GM23248 (cell line): ENCODE data around the gene RBP3. TPM values are rescaled to one million over a fixed set of nuclear protein-coding genes. Genes with fewer than 3 reads are reported as not detected.

Experiments used
- DNase-seq: peaks from one replicate; pipeline ENCODE4 v3.0.0-alpha.2; 2015
- H2AFZ ChIP-seq: fragments of 200-600 bp; sonication (generic); 2 replicates; pipeline ENCODE4 v1.6.1; 2016; ENCODE audit warnings: antibody characterized with exemption
- H3F3A ChIP-seq: fragments of 200-600 bp; sonication (generic); 2 replicates; pipeline ENCODE4 v1.6.1; 2016; ENCODE audit warnings: mild to moderate bottlenecking, antibody characterized with exemption, mixed run types; ENCODE audit not compliant: insufficient read depth
- H3K27ac ChIP-seq: fragments of 200-600 bp; sonication (generic); 2 replicates; pipeline ENCODE4 v1.5.1; 2016; ENCODE audit warnings: mild to moderate bottlenecking
- H3K27me3 ChIP-seq: fragments of 200-600 bp; sonication (generic); replicated peaks from 2 replicates; pipeline ENCODE4 v1.6.1; 2016; ENCODE audit warnings: mild to moderate bottlenecking; ENCODE audit not compliant: insufficient read depth
- H3K36me3 ChIP-seq: fragments of 200-600 bp; sonication (generic); 2 replicates; pipeline ENCODE4 v1.6.1; 2016; ENCODE audit warnings: low read depth, mild to moderate bottlenecking
- H3K4me1 ChIP-seq: fragments of 200-600 bp; sonication (generic); 2 replicates; pipeline ENCODE4 v1.6.1; 2016; ENCODE audit warnings: mild to moderate bottlenecking; ENCODE audit not compliant: insufficient read depth
- H3K4me2 ChIP-seq: fragments of 200-600 bp; sonication (generic); one replicate; pipeline ENCODE4 v1.6.1; 2016; ENCODE audit warnings: mild to moderate bottlenecking; ENCODE audit not compliant: unreplicated experiment
- H3K4me3 ChIP-seq: fragments of 200-600 bp; sonication (generic); 2 replicates; pipeline ENCODE4 v1.5.1; 2016; ENCODE audit warnings: mild to moderate bottlenecking
- H3K79me2 ChIP-seq: fragments of 200-600 bp; sonication (generic); 2 replicates; pipeline ENCODE4 v1.6.1; 2016; ENCODE audit warnings: mild to moderate bottlenecking; ENCODE audit not compliant: insufficient read depth
- H3K9ac ChIP-seq: fragments of 200-600 bp; sonication (generic); 2 replicates; pipeline ENCODE4 v1.6.1; 2016; ENCODE audit warnings: mild to moderate bottlenecking
- H3K9me2 ChIP-seq: fragments of 200-600 bp; sonication (generic); 2 replicates; pipeline ENCODE4 v1.6.1; 2016; ENCODE audit warnings: mixed run types, mild to moderate bottlenecking, moderate library complexity; ENCODE audit not compliant: insufficient read depth
- H3K9me3 ChIP-seq: fragments of 200-600 bp; sonication (generic); one replicate; pipeline ENCODE4 v1.6.1; 2017; ENCODE audit warnings: low read depth
- H4K20me1 ChIP-seq: fragments of 200-600 bp; sonication (generic); 2 replicates; pipeline ENCODE4 v1.6.0; 2016; ENCODE audit not compliant: insufficient read depth
- EZH2 ChIP-seq: fragments of 200-600 bp; sonication (generic); IDR thresholded peaks from 2 replicates; pipeline ENCODE4 v1.6.1; 2018; ENCODE audit warnings: antibody characterized with exemption, mild to moderate bottlenecking; ENCODE audit not compliant: insufficient read depth, poor library complexity, severe bottlenecking
- EZH2phosphoT487 ChIP-seq: fragments of 200-600 bp; sonication (generic); IDR thresholded peaks from 2 replicates; pipeline ENCODE4 v1.6.1; 2018; ENCODE audit warnings: antibody characterized with exemption, moderate library complexity, mild to moderate bottlenecking, low read depth; ENCODE audit not compliant: insufficient read depth
- WGBS, 2 experiments: methylation state at CpG; one replicate each; pipeline ENCODE4 v1.1.6; 2015 to 2017; ENCODE audit warnings: low lambda C conversion rate in 2 of 2, low coverage in 1 of 2; ENCODE audit errors: missing lambda C conversion rate in 2 of 2; 5-methylcytosine and 5-hydroxymethylcytosine counted together
- in situ Hi-C: fragments of 300-500 bp; cut with MboI; formaldehyde crosslinking; loops from 2 replicates; pipeline ENCODE4 v1.15.0; 2020
- polyA plus RNA-seq: library from polyadenylated mRNA; unstranded; fragments of >200 nt; fragmentation: Nextera tagmentation; extraction: Ambion mirVana; gene quantifications from 2 replicates; pipeline ENCODE4 v1.2.1, GENCODE V29; 2016
- total RNA-seq: library from RNA; depleted of rRNA; stranded (reverse); fragments of >200 nt; shearing (Covaris generic); gene quantifications from 2 replicates; pipeline ENCODE4 v1.2.3, GENCODE V29; 2014

Gene RBP3
- total and polyA plus RNA-seq, 2 experiments from 2014 or later = not detected

DNA sequence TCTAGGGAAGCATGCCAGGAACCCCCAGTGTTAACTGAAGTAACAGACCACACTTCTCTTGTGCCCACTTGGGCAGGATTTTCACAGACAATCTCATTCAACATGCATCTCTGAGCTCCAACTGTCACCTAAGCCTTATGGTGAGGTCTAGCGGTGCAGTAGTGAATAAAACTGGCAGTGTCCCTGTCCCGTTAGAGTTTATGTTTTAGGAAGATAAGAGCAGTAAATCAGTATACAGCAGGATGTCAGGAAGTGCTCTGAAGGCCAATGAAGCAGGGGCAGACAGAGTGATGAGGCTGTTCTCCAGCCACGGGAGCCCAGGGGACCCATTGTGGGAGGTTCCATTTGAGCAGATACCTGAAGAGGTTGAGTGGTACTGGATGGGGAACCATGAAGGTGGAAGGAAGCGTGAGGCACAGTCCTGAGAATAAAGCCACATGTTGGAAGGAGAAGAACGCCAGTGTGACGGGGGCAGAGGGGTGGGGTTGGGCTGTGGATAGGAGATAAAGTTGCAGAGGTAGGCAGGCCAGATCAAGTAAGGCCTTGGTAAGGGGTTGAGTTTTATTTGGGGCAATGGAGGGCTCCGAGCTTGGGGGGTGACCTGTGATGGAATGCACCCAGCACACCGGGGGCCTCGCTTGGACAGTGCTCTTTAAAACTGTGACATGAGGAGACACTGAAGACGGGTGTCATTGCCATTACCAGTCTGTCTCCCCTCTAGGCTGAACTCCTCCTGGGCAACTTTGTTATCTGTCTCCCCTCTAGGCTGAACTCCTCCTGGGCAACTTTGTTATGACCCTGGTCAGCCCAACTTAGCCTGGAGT, 41.6 kb upstream of the RBP3 start:
- 58% methylated on average over 10 of the region's 10 CpGs for WGBS, 2 experiments
- in situ Hi-C loops = loop anchor here (10.0 kb wide), 1 partner anchor 252 kb away; no protein-coding TSS in a partner anchor
- H3K4me1 ChIP-seq = no peaks in the 10 kb centered on the region
- no peak overlapping the region for H2AFZ ChIP-seq
- H3K27me3 ChIP-seq = peaks cover 32% of the 10 kb centered on the region
- no peaks in the 10 kb centered on the region for H3K36me3 ChIP-seq
- no peak overlapping the region for H3K4me3 ChIP-seq
- H3F3A ChIP-seq = no peaks in the 10 kb centered on the region
- no peaks in the 10 kb centered on the region for H3K79me2 ChIP-seq
- no peaks in the 10 kb centered on the region for H3K9me2 ChIP-seq
- no peak overlapping the region for H3K9ac ChIP-seq
- DNase-seq = no peak
- no peak overlapping the region for H3K4me2 ChIP-seq
- H3K9me3 ChIP-seq = no peaks in the 10 kb centered on the region
- no peak overlapping the region for H3K27ac ChIP-seq
- H4K20me1 ChIP-seq = no peaks in the 10 kb centered on the region
- no peak for TF ChIP-seq EZH2phosphoT487
- TF ChIP-seq EZH2 = no peak

GRCh38 chr10:47307381-47307780, 40.8 kb upstream of the RBP3 start:
- no peak overlapping the region for H3K9ac ChIP-seq
- TF ChIP-seq EZH2 (no peak), EZH2phosphoT487 (no peak)
- H3K79me2 ChIP-seq = no peaks in the 10 kb centered on the region
- no peaks in the 10 kb centered on the region for H3K36me3 ChIP-seq
- 57 to 64% methylated on average over 3 of the region's 3 CpGs for WGBS, 2 experiments
- no peaks in the 10 kb centered on the region for H3F3A ChIP-seq
- no peaks in the 10 kb centered on the region for H4K20me1 ChIP-seq
- no peak for DNase-seq
- H3K4me3 ChIP-seq = no peak overlapping the region
- no peaks in the 10 kb centered on the region for H3K9me3 ChIP-seq
- H3K9me2 ChIP-seq = no peaks in the 10 kb centered on the region
- H3K4me2 ChIP-seq = no peak overlapping the region
- peaks cover 25% of the 10 kb centered on the region for H3K27me3 ChIP-seq
- H3K27ac ChIP-seq = no peak overlapping the region
- in situ Hi-C loops = loop anchor here (10.0 kb wide), 1 partner anchor 253 kb away; no protein-coding TSS in a partner anchor
- H2AFZ ChIP-seq = no peak overlapping the region
- no peaks in the 10 kb centered on the region for H3K4me1 ChIP-seq

GRCh38 chr10:47308775-47309174, 39.4 kb upstream of the RBP3 start:
- WGBS, 2 experiments = 56 to 68% methylated on average over 8 to 9 of the region's 9 CpGs
- H2AFZ ChIP-seq = no peak overlapping the region
- no peaks in the 10 kb centered on the region for H3K79me2 ChIP-seq
- no peaks in the 10 kb centered on the region for H3F3A ChIP-seq
- in situ Hi-C loops = loop anchor here (10.0 kb wide), 1 partner anchor 254 kb away; no protein-coding TSS in a partner anchor
- no peak overlapping the region for H3K4me3 ChIP-seq
- no peaks in the 10 kb centered on the region for H4K20me1 ChIP-seq
- DNase-seq = no peak
- TF ChIP-seq EZH2phosphoT487 = no peak
- TF ChIP-seq EZH2 = no peak
- H3K9me2 ChIP-seq = no peaks in the 10 kb centered on the region
- H3K9me3 ChIP-seq = no peaks in the 10 kb centered on the region
- H3K27ac ChIP-seq = no peak overlapping the region
- no peaks in the 10 kb centered on the region for H3K36me3 ChIP-seq
- peaks cover 15% of the 10 kb centered on the region for H3K27me3 ChIP-seq
- H3K4me2 ChIP-seq = no peak overlapping the region
- no peaks in the 10 kb centered on the region for H3K4me1 ChIP-seq
- no peak overlapping the region for H3K9ac ChIP-seq

- Histone ChIP-seq H3F3A (no peaks in the 10 kb centered on the region), H3K27ac (no peak overlapping the region), H3K9ac (no peak overlapping the region), H3K79me2 (no peaks in the 10 kb centered on the region), H3K9me2 (no peaks in the 10 kb centered on the region), H3K36me3 (no peaks in the 10 kb centered on the region), H3K9me3 (no peaks in the 10 kb centered on the region), H3K4me1 (no peaks in the 10 kb centered on the region), H2AFZ (no peak overlapping the region), H3K4me2 (no peak overlapping the region), H3K4me3 (no peak overlapping the region), H3K27me3 (peaks cover 15% of the 10 kb centered on the region), H4K20me1 (no peaks in the 10 kb centered on the region)
- TF ChIP-seq EZH2 = no peak
- 67 to 73% methylated on average over 19 to 34 of the region's 34 CpGs for WGBS, 2 experiments
- peak; percentile 29 for DNase-seq
- in situ Hi-C loops = loop anchor here (10.0 kb wide), 1 partner anchor 255 kb away; no protein-coding TSS in a partner anchor
Observed at GRCh38 chr10:47309408-47310089, 38.6 kb upstream of the RBP3 start.
